ENCODE measurements around the gene NFKBIZ.

NFKBIZ gene

GRCh38 chr3:101827211-101828174 is 21.8 kb upstream of the NFKBIZ start:
- peak; percentile 74 for DNase-seq

GRCh38 chr3:101828276-101828675 is 21.0 kb upstream of the NFKBIZ start:
- DNase-seq: no peak

- DNase-seq: peak; percentile 44
Observed at GRCh38 chr3:101828691-101829436, 20.4 kb upstream of the NFKBIZ start.

- DNase-seq: no peak
Observed at GRCh38 chr3:101829437-101829830, 19.9 kb upstream of the NFKBIZ start.

- DNase-seq: no peak
Observed at GRCh38 chr3:101829874-101830273, 19.4 kb upstream of the NFKBIZ start.

GRCh38 chr3:101833446-101833974 is 15.8 kb upstream of the NFKBIZ start:
- no peak for DNase-seq

- DNase-seq: no peak
Observed at GRCh38 chr3:101835676-101836075, 13.6 kb upstream of the NFKBIZ start.

- no peak for DNase-seq
Observed at GRCh38 chr3:101836160-101836559, 13.2 kb upstream of the NFKBIZ start.

- no peak for DNase-seq
Observed at GRCh38 chr3:101836652-101837598, 12.4 kb upstream of the NFKBIZ start.

GRCh38 chr3:101838691-101839090 is 10.6 kb upstream of the NFKBIZ start:
- DNase-seq: no peak

- DNase-seq: no peak
Observed at GRCh38 chr3:101840066-101840465, 9.2 kb upstream of the NFKBIZ start.

GRCh38 chr3:101842245-101842934 is 6.9 kb upstream of the NFKBIZ start:
- DNase-seq: no peak

- DNase-seq: no peak
Observed at GRCh38 chr3:101842935-101843330, 6.4 kb upstream of the NFKBIZ start.

- no peak for DNase-seq
Observed at GRCh38 chr3:101845425-101845824, 3.9 kb upstream of the NFKBIZ start.

- no peak for DNase-seq
Observed at GRCh38 chr3:101846709-101847108, 2.6 kb upstream of the NFKBIZ start.

GRCh38 chr3:101847328-101847727 is 2.0 kb upstream of the NFKBIZ start:
- no peak for DNase-seq

GRCh38 chr3:101848326-101848725 is 988 bp upstream of the NFKBIZ start:
- no peak for DNase-seq

GRCh38 chr3:101849714-101850245 is 466 bp downstream of the NFKBIZ start:
- peak; percentile 57 for DNase-seq

- no peak for DNase-seq
Observed at GRCh38 chr3:101850246-101851051, 1.1 kb downstream of the NFKBIZ start.

GRCh38 chr3:101851072-101851770 is 1.9 kb downstream of the NFKBIZ start:
- DNase-seq: no peak
